ENCODE results near the gene TFAP2C.

DNA sequence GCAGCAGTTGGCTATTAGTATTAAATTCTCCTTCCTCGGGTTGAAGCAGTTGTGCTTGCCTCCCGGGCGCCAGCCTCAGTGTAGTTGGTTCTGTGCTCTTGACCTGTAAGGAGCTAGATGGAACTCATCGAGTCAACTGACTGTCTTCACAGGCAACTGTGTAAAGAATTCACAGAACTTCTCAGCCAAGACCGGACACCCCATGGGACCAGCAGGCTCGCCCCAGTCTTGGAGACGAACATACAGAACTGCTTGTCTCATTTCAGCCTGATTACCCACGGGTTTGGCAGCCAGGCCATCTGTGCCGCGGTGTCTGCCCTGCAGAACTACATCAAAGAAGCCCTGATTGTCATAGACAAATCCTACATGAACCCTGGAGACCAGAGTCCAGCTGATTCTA is 8.5 kb downstream of the TFAP2C start:
- no peak for TF ChIP-seq POLR2A (IDR thresholded peaks at IDR 0.05)
- TF ChIP-seq, protein P1, sequence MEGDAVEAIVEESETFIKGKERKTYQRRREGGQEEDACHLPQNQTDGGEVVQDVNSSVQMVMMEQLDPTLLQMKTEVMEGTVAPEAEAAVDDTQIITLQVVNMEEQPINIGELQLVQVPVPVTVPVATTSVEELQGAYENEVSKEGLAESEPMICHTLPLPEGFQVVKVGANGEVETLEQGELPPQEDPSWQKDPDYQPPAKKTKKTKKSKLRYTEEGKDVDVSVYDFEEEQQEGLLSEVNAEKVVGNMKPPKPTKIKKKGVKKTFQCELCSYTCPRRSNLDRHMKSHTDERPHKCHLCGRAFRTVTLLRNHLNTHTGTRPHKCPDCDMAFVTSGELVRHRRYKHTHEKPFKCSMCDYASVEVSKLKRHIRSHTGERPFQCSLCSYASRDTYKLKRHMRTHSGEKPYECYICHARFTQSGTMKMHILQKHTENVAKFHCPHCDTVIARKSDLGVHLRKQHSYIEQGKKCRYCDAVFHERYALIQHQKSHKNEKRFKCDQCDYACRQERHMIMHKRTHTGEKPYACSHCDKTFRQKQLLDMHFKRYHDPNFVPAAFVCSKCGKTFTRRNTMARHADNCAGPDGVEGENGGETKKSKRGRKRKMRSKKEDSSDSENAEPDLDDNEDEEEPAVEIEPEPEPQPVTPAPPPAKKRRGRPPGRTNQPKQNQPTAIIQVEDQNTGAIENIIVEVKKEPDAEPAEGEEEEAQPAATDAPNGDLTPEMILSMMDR (IDR thresholded peaks at IDR 0.05): no peak

Data from breast epithelium (tissue), 3 donors.